IMR-90 (cell line): ENCODE results near the gene SEMA4A.

Source experiments
- CTCF ChIP-seq: conservative IDR thresholded peaks from 2 replicates; pipeline ENCODE4 v1.5.1; 2012; ENCODE audit warnings: mild to moderate bottlenecking, low read depth, low read length, improper control_type of control experiment
- ELK1 ChIP-seq: fragments of 150-350 bp; IDR thresholded peaks from 2 replicates; pipeline ENCODE4 v1.6.1; 2016; ENCODE audit warnings: low read depth, mild to moderate bottlenecking, low read length, moderate library complexity, borderline replicate concordance
- FOS ChIP-seq: fragments of 150-350 bp; IDR thresholded peaks from 2 replicates; pipeline ENCODE4 v1.6.1; 2016; ENCODE audit warnings: low read depth, low read length
- MAFK ChIP-seq: IDR thresholded peaks from 2 replicates; pipeline ENCODE4 v1.6.1; 2012; ENCODE audit warnings: low read depth, low read length, improper control_type of control experiment
- MXI1 ChIP-seq: IDR thresholded peaks from 2 replicates; pipeline ENCODE4 v1.6.1; 2012; ENCODE audit warnings: low read depth, mild to moderate bottlenecking, low read length, moderate library complexity, borderline replicate concordance
- RAD21 ChIP-seq: IDR thresholded peaks from 2 replicates; pipeline ENCODE4 v1.6.1; 2012; ENCODE audit warnings: low read length, improper control_type of control experiment
- RFX5 ChIP-seq: IDR thresholded peaks from 2 replicates; pipeline ENCODE4 v1.8.0; 2012; ENCODE audit warnings: low read depth, mild to moderate bottlenecking, low read length, moderate library complexity
- USF2 ChIP-seq: fragments of 150-350 bp; IDR thresholded peaks from 2 replicates; pipeline ENCODE4 v1.6.1; 2017; ENCODE audit warnings: mild to moderate bottlenecking, antibody characterized with exemption, low read length, low read depth

- TF ChIP-seq CTCF (no peak), FOS (no peak), MAFK (no peak), ELK1 (no peak), MXI1 (no peak), USF2 (no peak), RFX5 (no peak), RAD21 (no peak)
Measured at GRCh38 chr1:156157966-156158365, 4.6 kb downstream of the SEMA4A start.
